KOPT-K1 (cell line): ENCODE data around the gene RCN1.

Source experiments
- H3K27ac ChIP-seq: fragments of 200-600 bp; sonication (generic); 2 replicates; pipeline ENCODE4 v1.5.1; 2016; ENCODE audit warnings: antibody characterized with exemption, mild to moderate bottlenecking, low read depth, low read length; ENCODE audit not compliant: poor library complexity, severe bottlenecking
- H3K36me3 ChIP-seq: fragments of 200-600 bp; sonication (generic); 2 replicates; pipeline ENCODE4 v1.5.1; 2017; ENCODE audit warnings: antibody characterized with exemption, mild to moderate bottlenecking, low read length, moderate library complexity; ENCODE audit not compliant: insufficient read depth
- H3K9me3 ChIP-seq: fragments of 200-600 bp; sonication (generic); 2 replicates; pipeline ENCODE4 v1.5.1; 2017; ENCODE audit warnings: antibody characterized with exemption, low read length, mild to moderate bottlenecking; ENCODE audit not compliant: insufficient read depth, poor library complexity, severe bottlenecking

RCN1 gene

GRCh38 chr11:32149748-32150147, 58.9 kb downstream of the RCN1 start:
- H3K36me3 ChIP-seq, result no peaks in the 10 kb centered on the region
- H3K9me3 ChIP-seq, result no peaks in the 10 kb centered on the region
- H3K27ac ChIP-seq, result no peak overlapping the region

- Histone ChIP-seq H3K27ac (no peak overlapping the region), H3K36me3 (no peaks in the 10 kb centered on the region), H3K9me3 (no peaks in the 10 kb centered on the region)
These were observed 60.2 kb downstream of the RCN1 start for GRCh38 chr11:32151027-32151426.

GRCh38 chr11:32152216-32152615, 61.3 kb downstream of the RCN1 start:
- peaks cover 3% of the 10 kb centered on the region for H3K9me3 ChIP-seq
- H3K27ac ChIP-seq, result no peak overlapping the region
- H3K36me3 ChIP-seq, result no peaks in the 10 kb centered on the region

- no peak overlapping the region for H3K27ac ChIP-seq
These were observed 61.9 kb downstream of the RCN1 start for GRCh38 chr11:32152821-32153220.

GRCh38 chr11:32153747-32154146, 62.9 kb downstream of the RCN1 start:
- Histone ChIP-seq H3K27ac (no peak overlapping the region), H3K36me3 (no peaks in the 10 kb centered on the region), H3K9me3 (peaks cover 6% of the 10 kb centered on the region)

More at GRCh38 chr11:32152821-32153220, 61.9 kb downstream of the RCN1 start:
- Histone ChIP-seq H3K9me3 (peaks cover 6% of the 10 kb centered on the region), H3K36me3 (no peaks in the 10 kb centered on the region)

- H3K9me3 ChIP-seq, result peaks cover 6% of the 10 kb centered on the region
- H3K27ac ChIP-seq, result no peak overlapping the region
These were observed 63.4 kb downstream of the RCN1 start for GRCh38 chr11:32154275-32154674.

More at GRCh38 chr11:32154275-32154674, 63.4 kb downstream of the RCN1 start:
- H3K36me3 ChIP-seq, result no peaks in the 10 kb centered on the region
